HepG2 (cell line): ENCODE results near the gene SEMA4C. TPM values are rescaled to one million over a fixed set of nuclear protein-coding genes. Genes with fewer than 3 reads are reported as not detected.

Experiments
- CENPBD1 ChIP-seq: sonication (generic); formaldehyde crosslinking; IDR thresholded peaks from 2 replicates; pipeline ENCODE4 v1.8.0; 2022; ENCODE audit warnings: missing genetic modification reagents, low read depth, mild to moderate bottlenecking, borderline replicate concordance
- FOXM1 ChIP-seq: sonication (generic); formaldehyde crosslinking; IDR thresholded peaks from 2 replicates; pipeline ENCODE4 v1.5.0; 2020; ENCODE audit warnings: missing genetic modification reagents
- FOXO4 ChIP-seq: sonication (generic); formaldehyde crosslinking; conservative IDR thresholded peaks from 2 replicates; pipeline ENCODE4 v1.8.1; 2023; ENCODE audit warnings: missing genetic modification reagents
- LCORL ChIP-seq, 2 experiments: fragments of 450-650 bp in 1 of 2; sonication (generic) in 1 of 2; formaldehyde crosslinking in 1 of 2; IDR thresholded peaks; 2 replicates each; pipeline versions ENCODE4 v1.5.0 to v1.6.1; 2017 to 2020; ENCODE audit warnings: antibody characterized with exemption in 1 of 2, missing genetic modification reagents in 1 of 2
- MED8 ChIP-seq: sonication (generic); formaldehyde crosslinking; IDR thresholded peaks from 2 replicates; pipeline ENCODE4 v1.8.1; 2023; ENCODE audit warnings: mild to moderate bottlenecking, missing genetic modification reagents; ENCODE audit not compliant: insufficient replicate concordance
- MXD3 ChIP-seq: IDR thresholded peaks from 2 replicates; pipeline ENCODE4 v1.6.1; 2016; ENCODE audit warnings: mild to moderate bottlenecking, missing biosample characterization, missing genetic modification reagents
- NR2C2 ChIP-seq: sonication (generic); formaldehyde crosslinking; IDR thresholded peaks from 2 replicates; pipeline ENCODE4 v1.4.0; 2020; ENCODE audit warnings: missing genetic modification reagents, mild to moderate bottlenecking, moderate library complexity, borderline replicate concordance
- RNF2 ChIP-seq: fragments of 450-650 bp; conservative IDR thresholded peaks from 2 replicates; pipeline ENCODE4 v1.6.1; 2016; ENCODE audit warnings: low read depth
- SKI ChIP-seq: fragments of 450-650 bp; IDR thresholded peaks from one replicate; pipeline ENCODE4 v1.6.1; 2018; ENCODE audit warnings: mild to moderate bottlenecking; ENCODE audit not compliant: partially characterized antibody
- SNAPC4 ChIP-seq: sonication (generic); formaldehyde crosslinking; IDR thresholded peaks from 2 replicates; pipeline ENCODE4 v1.4.0; 2020; ENCODE audit warnings: mild to moderate bottlenecking, missing genetic modification reagents
- TAF1 ChIP-seq: sonication (generic); formaldehyde crosslinking; IDR thresholded peaks from 2 replicates; pipeline ENCODE4 v1.4.0; 2020; ENCODE audit warnings: missing genetic modification reagents
- TBP ChIP-seq: sonication (generic); formaldehyde crosslinking; IDR thresholded peaks from 2 replicates; pipeline ENCODE4 v1.5.0; 2020; ENCODE audit warnings: missing genetic modification reagents
- ZNF121 ChIP-seq: sonication (generic); formaldehyde crosslinking; IDR thresholded peaks from 2 replicates; pipeline ENCODE4 v1.5.0; 2020; ENCODE audit warnings: mild to moderate bottlenecking, missing genetic modification reagents
- ZNF256 ChIP-seq: sonication (generic); formaldehyde crosslinking; conservative IDR thresholded peaks from 2 replicates; pipeline ENCODE4 v1.4.0; 2020; ENCODE audit warnings: missing genetic modification reagents
- ZNF543 ChIP-seq: sonication (generic); formaldehyde crosslinking; IDR thresholded peaks from 2 replicates; pipeline ENCODE4 v1.4.0; 2020; ENCODE audit warnings: mild to moderate bottlenecking, missing genetic modification reagents
- ZNF556 ChIP-seq: sonication (generic); formaldehyde crosslinking; IDR thresholded peaks from 2 replicates; pipeline ENCODE4 v1.4.0; 2020; ENCODE audit warnings: mild to moderate bottlenecking, missing genetic modification reagents, borderline replicate concordance
- ZNF670 ChIP-seq: sonication (generic); formaldehyde crosslinking; IDR thresholded peaks from 2 replicates; pipeline ENCODE4 v1.8.0; 2022; ENCODE audit warnings: mild to moderate bottlenecking, missing genetic modification reagents, borderline replicate concordance
- ZNF746 ChIP-seq: sonication (generic); formaldehyde crosslinking; IDR thresholded peaks from 2 replicates; pipeline ENCODE4 v1.8.0; 2022; ENCODE audit warnings: mild to moderate bottlenecking, missing genetic modification reagents
- ZNF75D ChIP-seq: sonication (generic); formaldehyde crosslinking; IDR thresholded peaks from 2 replicates; pipeline ENCODE4 v1.8.1; 2023; ENCODE audit warnings: missing genetic modification reagents, mild to moderate bottlenecking, borderline replicate concordance
- ZNF800 ChIP-seq: sonication (generic); formaldehyde crosslinking; IDR thresholded peaks from 2 replicates; pipeline ENCODE4 v1.4.0; 2020; ENCODE audit warnings: missing genetic modification reagents
- polyA plus RNA-seq, 8 experiments: library from polyadenylated mRNA; depleted of rRNA in 3 of 8; stranded (reverse) in 7 of 8; unstranded in 1 of 8; fragments of >200 nt; fragmentation: Illumina TruSeq in 4 of 8; extraction: Trizol in 4 of 8; gene quantifications; 2 replicates each; pipeline versions ENCODE4 v1.2.1 to v1.2.3, GENCODE V29; 2011 to 2016; ENCODE audit warnings: low read depth in 4 of 8, missing spikeins in 1 of 8, mixed read lengths in 1 of 8; ENCODE audit not compliant: insufficient read depth in 1 of 8
- total RNA-seq, 5 experiments: library from RNA; depleted of rRNA; stranded (reverse); fragments of >200 nt; fragmentation: Illumina TruSeq; extraction: Trizol; gene quantifications; 2 replicates each; pipeline ENCODE4 v1.2.3, GENCODE V29; 2016; ENCODE audit warnings: low read depth in 1 of 5

SEMA4C gene
- total and polyA plus RNA-seq, 2 of the 13 experiments (the other 11 are each of a cell fraction or from before 2014, with no cell fraction given): 25.9 to 46.6 TPM

- TF ChIP-seq ZNF556 (CRISPR knock-in tag): peak; percentile 93
- TF ChIP-seq ZNF746: no peak; the same call in 1 of the 2 replicates
- TF ChIP-seq NR2C2: peak; percentile 63
- TF ChIP-seq CENPBD1: no peak; the same call in 1 of the 2 replicates
- no peak for TF ChIP-seq ZNF75D (CRISPR knock-in tag)
- TF ChIP-seq SNAPC4 (CRISPR knock-in tag): no peak
- no peak for TF ChIP-seq LCORL (IDR thresholded peaks at IDR 0.05)
- TF ChIP-seq LCORL (CRISPR knock-in tag; IDR thresholded peaks at IDR 0.05): no peak
- 0 out of 2 replicates have a peak, but pooled peaks have one; percentile 69 for TF ChIP-seq TBP (CRISPR knock-in tag)
- peak; percentile 80 for TF ChIP-seq TAF1
- TF ChIP-seq FOXM1 (CRISPR knock-in tag): 0 out of 2 replicates have a peak, but pooled peaks have one; percentile 59
- no peak for TF ChIP-seq FOXO4 (CRISPR knock-in tag)
- TF ChIP-seq ZNF543 (CRISPR knock-in tag): peak; percentile 93
- 0 out of 2 replicates have a peak, but pooled peaks have one; percentile 52 for TF ChIP-seq ZNF121 (CRISPR knock-in tag)
- TF ChIP-seq SKI: peak; percentile 90
- TF ChIP-seq MED8 (CRISPR knock-in tag): peak; percentile 24
- TF ChIP-seq ZNF800 (CRISPR knock-in tag): 0 out of 2 replicates have a peak, but pooled peaks have one; percentile 31
- TF ChIP-seq ZNF670 (CRISPR knock-in tag): no peak
- no peak for TF ChIP-seq ZNF256 (CRISPR knock-in tag)
- TF ChIP-seq MXD3 (CRISPR knock-in tag): 0 out of 2 replicates have a peak, but pooled peaks have one; percentile 54
- TF ChIP-seq RNF2: no peak
Observed at GRCh38 chr2:96816127-96816835, 53.6 kb downstream of the SEMA4C start, which contains the start of gene CNNM3 (continued).
